HT1080 (cell line): Measurements from ENCODE around the gene PAPOLA. TPM values are rescaled to one million over a fixed set of nuclear protein-coding genes. Genes with fewer than 3 reads are reported as not detected.
"Not testable (repeated sequence)": the region's sequence is repeated elsewhere in the genome, so short reads cannot be mapped to it uniquely, and the experiment has no call there.

Source experiments
- DNase-seq: peaks from one replicate; pipeline ENCODE4 v3.0.0-alpha.2; 2015; ENCODE audit warnings: low read depth
- total RNA-seq: library from RNA; depleted of rRNA; stranded (reverse); fragments of >200 nt; shearing (Covaris generic); gene quantifications from 2 replicates; pipeline ENCODE4 v1.2.3, GENCODE V29; 2014

The PAPOLA gene
- total RNA-seq, 1 experiment from 2014 or later: 104 TPM

DNA sequence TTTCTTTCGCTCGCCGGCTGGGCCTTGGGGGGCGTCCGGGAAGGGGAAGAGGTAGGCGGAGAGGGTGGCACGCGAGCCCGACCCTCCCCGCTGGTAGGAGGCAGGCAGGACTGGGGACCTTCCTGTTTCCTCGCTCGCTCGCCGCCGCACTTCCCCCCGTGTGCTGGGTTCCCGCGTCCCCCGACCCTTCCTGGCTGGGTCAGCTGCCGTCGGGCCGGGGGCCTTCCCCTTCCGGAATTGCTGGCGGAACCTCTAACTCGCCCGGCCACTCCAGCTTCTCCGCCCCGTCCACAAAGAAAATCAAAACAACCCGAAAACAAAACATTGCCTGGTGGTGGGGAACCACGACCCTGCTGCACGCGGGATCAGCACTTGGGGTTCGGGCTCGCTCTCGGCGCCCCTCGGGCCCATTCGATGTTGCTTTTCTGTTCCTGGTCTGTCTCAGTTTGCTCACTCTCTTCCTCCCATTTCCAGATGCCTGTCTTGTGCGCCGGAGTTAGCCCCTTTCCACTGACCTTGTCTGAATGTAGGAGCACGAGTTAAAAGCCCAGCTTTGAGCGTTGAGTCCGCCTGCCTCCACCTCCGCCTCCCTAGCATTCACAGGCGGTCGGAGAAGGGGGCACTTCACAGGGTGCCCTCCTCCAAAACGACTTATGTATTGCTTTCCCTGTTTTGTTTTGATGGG is 581 bp downstream of the PAPOLA start:
- DNase-seq: peak; percentile 51

- no peak for DNase-seq
Observed at GRCh38 chr14:96503306-96503679, 1.1 kb downstream of the PAPOLA start.

DNA sequence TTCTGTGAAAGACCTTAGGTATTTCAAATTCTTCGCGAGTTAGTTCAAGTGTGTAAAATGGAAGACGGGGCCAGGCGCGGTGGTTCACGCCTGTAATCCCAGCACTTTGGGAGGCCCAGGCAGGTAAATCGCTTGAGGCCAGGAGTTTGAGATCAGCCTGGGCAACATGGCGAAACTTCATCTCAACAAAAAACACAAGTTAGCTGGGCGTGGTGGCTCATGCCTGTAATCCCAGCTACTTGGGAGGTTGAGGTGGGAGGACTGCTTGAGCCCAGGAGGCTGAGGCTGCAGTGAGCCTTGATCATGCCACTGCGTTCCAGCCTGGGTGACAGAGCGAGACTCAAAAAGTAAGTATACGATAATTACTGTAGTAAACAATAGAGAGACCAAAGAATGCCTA is 2.2 kb downstream of the PAPOLA start:
- DNase-seq: not testable (repeated sequence)

DNA sequence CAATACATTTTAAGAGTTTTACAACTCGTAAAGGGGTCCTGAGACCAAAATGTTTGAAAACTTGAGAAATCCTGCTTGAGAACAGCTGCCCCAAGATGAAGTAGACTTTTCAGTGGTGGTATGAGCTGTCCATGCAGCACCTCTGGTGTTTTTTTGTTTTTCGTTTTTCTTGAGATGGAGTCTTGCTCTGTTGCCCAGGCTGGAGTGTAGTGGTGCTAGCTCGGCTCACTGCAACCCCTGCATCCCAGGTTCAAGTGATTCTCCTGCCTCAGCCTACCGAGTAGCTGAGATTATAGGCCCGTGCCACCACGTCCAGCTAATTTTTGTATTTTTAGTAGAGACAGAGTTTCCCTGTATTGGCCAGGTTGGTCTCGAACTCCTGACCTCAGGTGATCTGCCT is 5.5 kb downstream of the PAPOLA start:
- DNase-seq: no peak

DNA sequence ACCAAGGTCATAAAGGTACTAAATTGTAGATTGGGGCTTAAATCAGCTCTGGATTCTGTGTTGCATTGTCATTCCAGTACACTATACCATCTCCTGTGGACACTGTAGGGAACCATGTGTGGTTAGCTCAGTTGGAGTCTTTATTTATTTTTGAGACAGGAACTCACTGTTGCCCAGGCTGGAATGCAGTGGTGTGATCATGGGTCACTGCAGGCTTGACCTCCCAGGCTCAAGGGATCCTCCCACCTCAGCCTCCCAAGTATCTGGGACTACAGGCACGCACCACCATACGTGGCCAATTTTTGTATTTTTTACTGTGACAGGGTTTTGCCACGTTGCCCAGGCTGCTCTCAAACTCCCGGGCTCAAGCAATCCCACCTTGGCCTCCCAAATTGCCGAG is 6.7 kb downstream of the PAPOLA start:
- DNase-seq: peak; percentile 25

DNA sequence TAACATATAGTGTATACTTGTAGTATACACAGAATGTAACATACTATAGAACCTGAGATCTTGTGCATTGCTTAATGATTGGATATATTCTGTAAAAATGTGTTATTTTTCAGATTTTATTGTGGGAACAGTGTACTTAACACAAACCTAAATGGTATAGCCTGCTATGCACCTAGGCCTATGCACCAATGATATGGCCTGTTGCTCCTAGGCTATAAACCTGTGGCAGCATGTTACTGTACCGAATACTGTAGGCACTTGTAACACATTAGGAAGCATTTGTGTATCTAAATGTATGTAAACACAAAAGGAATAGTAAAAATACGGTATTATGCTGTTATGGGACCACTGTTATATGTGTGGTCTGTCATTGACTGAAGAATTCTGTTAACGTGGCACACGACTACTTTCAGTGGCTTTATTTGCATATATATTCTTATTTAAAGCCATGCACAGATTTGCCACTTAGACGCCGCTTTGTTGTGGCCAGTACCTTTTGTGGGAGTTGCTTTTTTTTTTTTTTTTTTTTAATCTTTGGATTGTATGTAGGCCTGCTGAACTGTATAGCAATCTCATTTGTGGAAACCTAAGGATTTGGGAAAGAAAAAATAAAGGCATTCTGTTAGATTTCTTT is 7.4 kb downstream of the PAPOLA start:
- no peak for DNase-seq

- DNase-seq: no peak
Observed at GRCh38 chr14:96511146-96511545, 9.0 kb downstream of the PAPOLA start.

DNA sequence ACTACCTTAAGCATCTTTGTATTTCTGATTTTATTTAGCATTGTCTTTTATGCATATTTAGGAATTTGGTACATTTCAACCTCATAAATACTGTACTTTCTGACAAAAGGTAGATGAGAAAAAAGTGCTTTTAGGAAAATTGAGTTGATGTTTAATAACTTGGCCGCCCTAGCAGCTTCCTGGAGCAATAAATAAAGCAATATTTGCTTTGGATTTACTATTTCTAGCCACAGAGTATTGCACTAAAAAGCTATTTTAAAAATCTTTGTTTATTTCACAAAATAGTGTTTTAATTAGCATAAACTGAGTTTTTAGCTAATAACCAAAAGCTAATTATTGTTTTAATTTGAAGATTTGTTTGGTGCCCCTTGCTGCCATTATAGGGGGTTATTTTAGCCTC is 9.5 kb downstream of the PAPOLA start:
- DNase-seq: no peak

DNA sequence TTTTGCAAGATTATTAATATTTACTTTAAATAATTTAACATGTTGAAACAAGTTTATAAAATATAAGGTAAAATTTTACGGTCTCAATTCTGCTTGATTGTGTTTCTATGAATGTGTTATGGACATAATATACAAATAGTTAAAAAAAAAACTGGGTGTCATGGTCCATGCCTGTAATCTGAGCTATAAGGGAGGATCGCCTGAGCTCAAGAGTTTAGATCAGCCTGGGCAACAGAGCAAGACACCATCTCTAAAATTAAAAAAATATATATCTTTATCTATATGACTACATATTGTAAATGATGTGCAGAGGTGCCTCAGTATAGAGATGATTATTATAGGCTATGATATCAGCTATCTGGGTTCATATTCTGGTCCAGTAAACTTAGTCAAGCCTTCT is 9.9 kb downstream of the PAPOLA start:
- DNase-seq: no peak

GRCh38 chr14:96512602-96513397 is 10.6 kb downstream of the PAPOLA start:
- DNase-seq: no peak

GRCh38 chr14:96514694-96515093 is 12.5 kb downstream of the PAPOLA start:
- no peak for DNase-seq

GRCh38 chr14:96515731-96516130 is 13.5 kb downstream of the PAPOLA start:
- no peak for DNase-seq

DNA sequence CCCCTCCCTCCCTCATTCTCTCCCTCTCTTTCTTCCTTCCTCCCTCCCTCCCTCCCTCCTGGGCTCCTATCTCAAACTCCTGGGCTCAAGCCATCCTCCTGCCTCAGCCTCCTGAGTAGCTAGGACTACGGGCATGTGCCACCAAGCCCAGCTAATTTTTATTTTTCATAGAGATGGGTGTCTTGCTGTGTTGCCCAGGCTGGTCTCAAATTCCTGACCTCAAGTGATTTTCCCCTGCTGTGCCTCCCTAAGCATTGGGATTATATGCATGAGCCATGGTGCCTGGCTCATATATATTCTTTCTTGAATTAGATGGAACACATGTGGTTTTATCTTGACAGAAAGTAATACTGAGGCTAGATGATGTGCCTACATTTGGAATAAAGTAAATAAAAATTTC is 14.2 kb downstream of the PAPOLA start:
- DNase-seq: no peak

DNA sequence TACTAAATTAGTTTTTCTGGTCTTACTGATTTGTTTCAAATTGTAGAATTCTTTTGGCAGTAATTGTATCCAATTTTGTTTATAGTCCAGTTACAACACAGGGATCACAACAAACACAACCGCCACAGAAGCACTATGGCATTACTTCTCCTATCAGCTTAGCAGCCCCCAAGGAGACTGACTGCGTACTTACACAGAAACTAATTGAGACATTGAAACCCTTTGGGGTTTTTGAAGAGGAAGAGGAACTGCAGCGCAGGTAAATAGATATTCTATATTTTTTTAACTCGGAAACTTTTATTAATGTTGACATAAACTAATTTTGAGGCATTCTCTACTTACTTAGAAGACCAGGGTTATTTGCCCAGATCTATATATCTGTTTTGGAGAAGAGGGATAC is 17.8 kb downstream of the PAPOLA start:
- DNase-seq: no peak

DNA sequence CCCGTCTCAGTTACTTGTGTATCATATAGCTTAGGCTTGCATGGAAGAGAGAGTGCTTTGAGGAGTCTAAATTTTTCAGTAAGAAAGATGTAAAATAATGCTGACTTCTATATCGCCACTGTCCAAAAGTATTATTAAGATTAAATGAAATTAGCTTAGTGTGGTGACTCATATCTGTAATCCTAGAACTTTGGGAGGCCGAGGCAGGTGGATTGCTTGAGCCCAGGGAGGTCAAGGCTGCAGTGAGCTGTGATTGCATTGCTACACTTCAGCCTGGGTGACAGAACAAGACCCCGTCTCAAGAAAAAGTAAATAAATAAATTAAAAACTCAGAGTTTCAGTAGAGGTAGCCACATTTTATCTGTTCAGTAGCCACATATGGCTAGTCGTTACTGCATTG is 23.3 kb downstream of the PAPOLA start:
- no peak for DNase-seq

- no peak for DNase-seq
Observed at GRCh38 chr14:96532632-96533031, 30.4 kb downstream of the PAPOLA start.

GRCh38 chr14:96536807-96537206 is 34.6 kb downstream of the PAPOLA start:
- no peak for DNase-seq

DNA sequence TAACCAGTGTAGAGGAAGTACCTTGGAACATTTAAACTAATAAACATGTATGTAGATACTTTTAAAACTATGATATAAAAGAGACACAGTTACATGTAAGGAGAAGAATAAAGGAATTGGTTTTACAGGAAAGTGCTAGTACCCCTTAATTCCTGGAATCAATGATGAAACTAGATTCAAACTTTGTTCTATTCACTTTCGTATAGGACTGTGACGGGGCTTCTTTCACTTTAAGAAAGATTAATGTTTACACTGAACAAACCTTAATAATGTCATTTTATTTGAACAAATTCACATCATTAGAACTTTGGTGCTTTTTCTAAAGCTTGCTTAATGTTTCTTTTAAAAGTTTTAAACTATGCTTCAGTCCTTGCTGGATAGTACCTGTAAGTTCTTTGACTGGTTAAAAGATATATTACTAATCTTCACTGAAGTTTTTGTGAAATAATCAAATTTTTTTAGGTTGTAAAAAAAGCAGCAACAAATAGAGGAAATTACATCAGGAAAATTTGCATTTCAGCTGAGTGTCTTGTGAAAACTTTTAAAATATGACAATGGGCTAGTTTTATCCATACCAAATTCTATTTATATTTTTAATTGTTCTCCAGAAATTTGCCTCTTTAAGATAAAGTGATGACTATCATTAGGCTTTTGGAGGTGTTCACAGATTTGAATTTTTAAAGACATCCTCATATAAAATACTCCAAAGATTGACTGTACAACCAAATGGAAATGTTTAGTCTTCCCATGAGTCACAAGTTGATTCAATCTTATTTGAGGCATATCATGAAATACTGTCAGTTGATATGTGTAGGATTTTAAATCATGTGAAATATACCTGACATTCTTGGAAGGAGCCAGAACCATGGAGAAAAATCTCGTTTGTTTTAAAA is 36.2 kb downstream of the PAPOLA start:
- DNase-seq: no peak

- DNase-seq: no peak
Observed at GRCh38 chr14:96538990-96539317, 36.8 kb downstream of the PAPOLA start.

DNA sequence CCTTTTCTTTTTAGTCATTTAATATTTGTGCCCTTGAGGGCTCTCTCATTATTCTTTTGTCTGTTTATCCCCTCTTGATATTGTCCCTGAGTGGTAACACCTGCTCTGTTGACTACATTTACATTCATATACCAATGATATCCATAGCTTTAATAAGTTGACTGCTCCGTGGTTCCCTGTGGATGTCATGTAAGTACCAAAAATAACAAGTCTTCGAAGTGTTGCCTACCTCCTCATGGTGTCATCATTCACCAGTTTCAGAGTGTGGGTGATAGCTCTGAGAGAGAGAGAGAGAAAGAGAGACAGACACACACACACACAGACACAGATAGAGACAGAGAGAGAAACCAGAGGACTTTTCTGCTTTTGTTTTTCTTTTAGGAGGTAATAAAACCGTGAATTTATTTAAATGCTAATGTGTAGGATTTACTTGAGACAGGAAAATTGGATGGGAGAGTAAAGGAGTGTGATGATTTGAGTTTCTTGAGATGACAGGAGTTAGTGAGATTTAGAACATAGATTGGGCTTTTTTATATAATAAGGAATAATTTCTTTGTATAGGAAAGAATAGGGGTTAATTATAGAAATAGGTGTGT is 52.2 kb downstream of the PAPOLA start:
- no peak for DNase-seq

DNA sequence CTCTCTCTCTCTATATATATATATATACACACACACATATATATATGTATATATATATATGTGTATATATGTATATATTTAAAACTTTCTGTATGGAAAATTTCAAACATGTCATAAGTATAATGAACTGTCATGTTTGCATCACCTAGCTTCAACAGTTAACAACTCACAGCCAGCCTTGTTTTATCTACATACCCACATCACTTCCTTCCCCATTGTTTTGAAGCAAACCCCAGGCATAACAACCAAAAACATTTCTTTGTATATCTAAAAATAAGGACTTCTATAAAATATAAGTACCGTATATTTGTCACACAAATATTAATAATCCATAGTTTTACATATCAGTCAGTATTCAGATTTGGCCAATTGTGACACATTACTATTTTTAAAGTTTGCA is 57.4 kb downstream of the PAPOLA start:
- no peak for DNase-seq
